Neuronal stem cell (in vitro differentiated cells): ENCODE data around the gene CMTM5.
"Not testable (repeated sequence)": the region's sequence is repeated elsewhere in the genome, so short reads cannot be mapped to it uniquely, and the experiment has no call there.

Experiments
- DNase-seq: peaks from one replicate; pipeline ENCODE4 v3.0.0-alpha.2; 2013; ENCODE audit warnings: low spot score
- H2AFZ ChIP-seq: one replicate; pipeline ENCODE4 v1.6.1; 2013; ENCODE audit warnings: mild to moderate bottlenecking, low read length, inconsistent platforms
- H2AK5ac ChIP-seq: 2 replicates; pipeline ENCODE4 v1.6.1; 2013; ENCODE audit warnings: low read depth, mild to moderate bottlenecking, inconsistent platforms, low read length, moderate library complexity, mixed read lengths
- H2BK120ac ChIP-seq: 2 replicates; pipeline ENCODE4 v1.6.1; 2013; ENCODE audit warnings: low read depth, mild to moderate bottlenecking, inconsistent platforms, low read length, moderate library complexity, mixed read lengths
- H2BK12ac ChIP-seq: one replicate; pipeline ENCODE4 v1.6.1; 2013; ENCODE audit warnings: low read length, inconsistent platforms
- H2BK15ac ChIP-seq: 2 replicates; pipeline ENCODE4 v1.6.1; 2013; ENCODE audit warnings: mild to moderate bottlenecking, low read length, inconsistent platforms, mixed read lengths
- H2BK5ac ChIP-seq: one replicate; pipeline ENCODE4 v1.6.1; 2013; ENCODE audit warnings: inconsistent platforms, mild to moderate bottlenecking, low read length, moderate library complexity
- H3K14ac ChIP-seq: one replicate; pipeline ENCODE4 v1.6.1; 2013; ENCODE audit warnings: low read length, inconsistent platforms
- H3K18ac ChIP-seq: 2 replicates; pipeline ENCODE4 v1.6.1; 2013; ENCODE audit warnings: low read length, inconsistent platforms
- H3K23ac ChIP-seq: 2 replicates; pipeline ENCODE4 v1.6.1; 2013; ENCODE audit warnings: low read depth, mild to moderate bottlenecking, mixed read lengths, low read length, inconsistent platforms; ENCODE audit not compliant: poor library complexity
- H3K27ac ChIP-seq: replicated peaks from 3 replicates; pipeline ENCODE4 v1.5.1; 2013; ENCODE audit warnings: low read length, inconsistent platforms
- H3K27me3 ChIP-seq, 3 experiments: 2 replicates each; pipeline ENCODE4 v1.6.1; 2013; ENCODE audit warnings: low read length in 3 of 3, mild to moderate bottlenecking in 2 of 3, inconsistent platforms in 1 of 3, low read depth in 1 of 3, mixed read lengths in 1 of 3, moderate library complexity in 1 of 3; ENCODE audit not compliant: control insufficient read depth in 3 of 3, insufficient read depth in 3 of 3
- H3K36me3 ChIP-seq, 2 donors: replicated peaks in 1 of 2; 2 replicates each; pipeline ENCODE4 v1.6.1; 2013; ENCODE audit warnings: low read length in 2 of 2; ENCODE audit not compliant: control insufficient read depth in 2 of 2, insufficient read depth in 2 of 2
- H3K4ac ChIP-seq: 2 replicates; pipeline ENCODE4 v1.6.1; 2013; ENCODE audit warnings: inconsistent platforms, mild to moderate bottlenecking, low read length, moderate library complexity
- H3K4me1 ChIP-seq, 2 donors: 1 replicate in 1 of 2; 2 replicates in 1 of 2; pipeline ENCODE4 v1.6.1; 2013; ENCODE audit warnings: low read length in 2 of 2, low read depth in 1 of 2; ENCODE audit not compliant: control insufficient read depth in 2 of 2, insufficient read depth in 1 of 2
- H3K4me2 ChIP-seq: one replicate; pipeline ENCODE4 v1.6.1; 2013; ENCODE audit warnings: mild to moderate bottlenecking, low read length, inconsistent platforms; ENCODE audit not compliant: insufficient read depth, poor library complexity, severe bottlenecking
- H3K4me3 ChIP-seq, 2 donors: 2 replicates each; pipeline ENCODE4 v1.5.1; 2013; ENCODE audit warnings: low read length in 2 of 2, mild to moderate bottlenecking in 2 of 2, inconsistent platforms in 1 of 2, moderate library complexity in 1 of 2
- H3K79me1 ChIP-seq: one replicate; pipeline ENCODE4 v1.6.1; 2013; ENCODE audit warnings: low read depth, mild to moderate bottlenecking, inconsistent platforms, low read length, moderate library complexity
- H3K9ac ChIP-seq: one replicate; pipeline ENCODE4 v1.6.1; 2013; ENCODE audit warnings: mild to moderate bottlenecking, low read depth, low read length, inconsistent platforms; ENCODE audit not compliant: poor library complexity
- H3K9me3 ChIP-seq, 2 donors: replicated peaks in 1 of 2; 2 replicates each; pipeline versions ENCODE3 to v1.6.1; 2013; ENCODE audit warnings: low read length in 2 of 2, mild to moderate bottlenecking in 2 of 2, inconsistent platforms in 1 of 2, low read depth in 1 of 2, mixed read lengths in 1 of 2, moderate library complexity in 1 of 2; ENCODE audit not compliant: control insufficient read depth in 2 of 2, insufficient read depth in 1 of 2
- H4K8ac ChIP-seq: one replicate; pipeline ENCODE4 v1.6.1; 2013; ENCODE audit warnings: low read depth, mild to moderate bottlenecking, inconsistent platforms, low read length, moderate library complexity
- H4K91ac ChIP-seq: one replicate; pipeline ENCODE4 v1.6.1; 2013; ENCODE audit warnings: low read length, low read depth, mild to moderate bottlenecking, inconsistent platforms; ENCODE audit not compliant: poor library complexity
- WGBS, 2 donors: extraction: QIAGEN DNeasy Blood & Tissue Kit; methylation state at CpG; one replicate each; pipeline ENCODE4 v1.1.7; 2013; ENCODE audit warnings: missing lambda C conversion rate in 2 of 2, mixed read lengths in 1 of 2; ENCODE audit not compliant: insufficient read length in 2 of 2, insufficient replicate concordance in 1 of 2; ENCODE audit errors: extremely low coverage in 2 of 2; 5-methylcytosine and 5-hydroxymethylcytosine counted together

Gene CMTM5

DNA sequence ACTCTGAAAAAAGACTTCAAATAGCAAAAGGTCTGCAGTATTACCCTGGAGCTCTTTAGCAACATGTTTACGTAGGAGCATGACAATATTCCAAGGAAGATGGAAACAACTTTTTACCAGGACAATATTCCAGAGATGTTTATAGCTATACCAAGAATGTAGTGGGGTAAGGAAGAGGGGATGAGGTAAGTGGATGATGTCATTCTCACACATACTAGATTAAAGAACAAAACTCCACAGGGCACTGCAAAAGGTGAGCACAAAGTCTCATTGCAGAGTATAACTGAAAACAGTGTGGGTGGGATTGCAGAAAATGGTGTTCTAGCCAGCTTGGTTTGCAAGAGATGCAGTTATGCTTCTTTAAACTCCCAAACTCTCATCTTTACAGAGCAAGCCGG is 8.4 kb downstream of the CMTM5 start:
- no peaks in the 10 kb centered on the region for H3K9me3 ChIP-seq
- no peak overlapping the region for H4K8ac ChIP-seq
- H3K18ac ChIP-seq = no peak overlapping the region
- H3K4me1 ChIP-seq = no peaks in the 10 kb centered on the region
- H3K27ac ChIP-seq = no peak overlapping the region
- H2AK5ac ChIP-seq = no peak overlapping the region
- H3K4ac ChIP-seq = no peak overlapping the region
- no peak overlapping the region for H2BK15ac ChIP-seq
- no CpG with 5 or more reads among the region's 2 CpGs for WGBS, 2 donors
- no peak overlapping the region for H3K14ac ChIP-seq
- H2BK12ac ChIP-seq = no peak overlapping the region
- H3K23ac ChIP-seq = no peak overlapping the region
- H3K4me2 ChIP-seq = no peak overlapping the region
- peaks cover 0 to 37% (median 0%) of the 10 kb centered on the region in 3 experiments for H3K27me3 ChIP-seq
- H3K9ac ChIP-seq = no peak overlapping the region
- DNase-seq = no peak
- H2BK120ac ChIP-seq = no peak overlapping the region
- H3K4me3 ChIP-seq = no peak overlapping the region
- no peaks in the 10 kb centered on the region for H3K36me3 ChIP-seq
- H4K91ac ChIP-seq = no peak overlapping the region
- no peak overlapping the region for H2AFZ ChIP-seq
- no peak overlapping the region for H2BK5ac ChIP-seq
- no peaks in the 10 kb centered on the region for H3K79me1 ChIP-seq

- Histone ChIP-seq H3K36me3 (no peaks in the 10 kb centered on the region), H3K9me3 (no peaks in the 10 kb centered on the region), H2BK12ac (no peak overlapping the region), H2AK5ac (peak overlapping the region; percentile 37), H3K27me3 (peaks cover 0 to 38% (median 0%) of the 10 kb centered on the region in 3 experiments), H2BK120ac (no peak overlapping the region), H3K14ac (no peak overlapping the region), H3K79me1 (no peaks in the 10 kb centered on the region), H3K4me3 (no peak overlapping the region), H4K91ac (no peak overlapping the region), H3K4ac (no peak overlapping the region), H3K23ac (peak overlapping the region; percentile 43), H2BK5ac (no peak overlapping the region), H4K8ac (no peak overlapping the region), H3K27ac (no peak overlapping the region), H3K4me1 (no peaks in the 10 kb centered on the region), H3K9ac (no peak overlapping the region), H3K18ac (no peak overlapping the region), H3K4me2 (no peak overlapping the region), H2AFZ (no peak overlapping the region), H2BK15ac (no peak overlapping the region)
- no CpG with 5 or more reads among the region's 18 CpGs for WGBS, 2 donors
- DNase-seq = no peak
Measured at GRCh38 chr14:23385642-23386265, 8.9 kb downstream of the CMTM5 start.

DNA sequence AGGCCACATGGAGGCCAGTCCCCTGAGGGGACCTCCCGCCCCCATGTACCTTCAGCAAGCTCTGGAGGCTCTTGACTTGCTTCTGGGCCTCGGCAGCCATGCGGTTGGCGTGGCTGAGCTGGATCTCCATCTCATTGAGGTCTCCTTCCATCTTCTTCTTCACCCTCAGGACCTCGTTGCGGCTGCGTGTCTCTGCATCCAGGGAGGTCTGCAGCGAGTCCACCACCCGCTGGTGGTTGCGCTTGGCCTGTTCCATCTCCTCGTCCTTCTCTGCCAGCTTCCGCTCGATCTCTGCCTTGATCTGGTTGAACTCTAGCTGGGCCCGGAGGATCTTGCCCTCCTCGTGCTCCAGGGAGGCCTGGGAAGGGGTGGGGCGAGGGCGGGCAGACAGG is 9.4 kb downstream of the CMTM5 start:
- not testable (repeated sequence) for H3K4me1 ChIP-seq, H3K4ac ChIP-seq, H3K27ac ChIP-seq, H3K23ac ChIP-seq, DNase-seq, H3K4me3 ChIP-seq, H2BK120ac ChIP-seq, H4K91ac ChIP-seq, H2BK12ac ChIP-seq, H3K9me3 ChIP-seq, H3K9ac ChIP-seq, H2BK15ac ChIP-seq, H3K4me2 ChIP-seq, H3K14ac ChIP-seq, H3K18ac ChIP-seq, H2AFZ ChIP-seq, H2BK5ac ChIP-seq, H3K36me3 ChIP-seq, H3K79me1 ChIP-seq, H4K8ac ChIP-seq
- WGBS, 2 donors = no CpG with 5 or more reads among the region's 17 CpGs
- peaks cover 0 to 41% (median 0%) of the 10 kb centered on the region in 3 experiments for H3K27me3 ChIP-seq
- H2AK5ac ChIP-seq = peak overlapping the region; percentile 26

DNA sequence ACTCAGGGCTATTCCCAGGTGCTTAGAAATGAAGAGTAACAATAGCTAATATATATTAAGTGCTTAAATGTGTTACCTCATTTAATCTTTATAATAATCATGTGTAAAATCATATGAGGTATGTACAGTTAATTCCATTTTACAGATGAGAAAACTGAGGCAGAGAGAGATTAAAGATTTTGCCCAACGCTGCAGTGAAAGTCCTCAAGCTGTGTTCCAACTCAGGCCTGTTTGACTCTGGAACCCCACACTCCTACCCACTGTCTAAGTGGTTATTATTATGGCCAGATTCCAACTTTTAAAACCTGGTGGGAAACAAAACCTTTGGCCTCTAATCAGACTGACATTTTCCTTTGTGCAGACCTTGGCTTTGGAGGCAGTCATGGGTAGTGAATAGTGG is 10.2 kb downstream of the CMTM5 start:
- Histone ChIP-seq H3K18ac (no peak overlapping the region), H3K27me3 (peaks cover 0 to 48% (median 0%) of the 10 kb centered on the region in 3 experiments), H2BK12ac (no peak overlapping the region), H3K4ac (no peak overlapping the region), H3K9ac (no peak overlapping the region), H4K91ac (no peak overlapping the region), H2BK120ac (no peak overlapping the region), H3K23ac (no peak overlapping the region), H2AK5ac (no peak overlapping the region), H3K36me3 (no peaks in the 10 kb centered on the region), H2BK15ac (no peak overlapping the region), H3K14ac (no peak overlapping the region), H2AFZ (no peak overlapping the region), H3K27ac (no peak overlapping the region), H2BK5ac (no peak overlapping the region), H3K4me2 (no peak overlapping the region), H3K9me3 (no peaks in the 10 kb centered on the region), H4K8ac (no peak overlapping the region), H3K4me1 (no peaks in the 10 kb centered on the region), H3K4me3 (no peak overlapping the region), H3K79me1 (no peaks in the 10 kb centered on the region)
- DNase-seq = no peak
- WGBS, 2 donors = no CpG with 5 or more reads among the region's 1 CpG
